Measurements from ENCODE around the gene RPAP3. TPM values are rescaled to one million over a fixed set of nuclear protein-coding genes. Genes with fewer than 3 reads are reported as not detected.

The RPAP3 gene
- total RNA-seq, 3 donors from 2014 or later: 11.4 to 25.0 (median 18.7) TPM

- Histone ChIP-seq H3K27ac (peak overlapping the region in 1 of 2 donors; percentile 19), H3K4me1 (peaks cover 0 to 9% of the 10 kb centered on the region in 2 donors), H3K27me3 (no peaks in the 10 kb centered on the region), H3K36me3 (no peaks in the 10 kb centered on the region), H3K4me3 (no peak overlapping the region), H3K9me3 (no peaks in the 10 kb centered on the region)
- TF ChIP-seq POLR2AphosphoS5 (IDR thresholded peaks at IDR 0.05): no peak
- no peak for TF ChIP-seq POLR2A (IDR thresholded peaks at IDR 0.05)
- TF ChIP-seq CTCF (IDR thresholded peaks at IDR 0.05): no peak
- no peak for DNase-seq (ENCODE audit: low spot score in 2 of 2)
- intact Hi-C loops (cut with DNase I; ENCODE audit: low total_unique reads): no loop called here
Observed at GRCh38 chr12:47746073-47746472, 40.2 kb upstream of the RPAP3 start.

GRCh38 chr12:47745485-47746041, 39.7 kb upstream of the RPAP3 start:
- Histone ChIP-seq H3K4me3 (no peak overlapping the region), H3K27me3 (no peaks in the 10 kb centered on the region), H3K27ac (no peak overlapping the region), H3K9me3 (no peaks in the 10 kb centered on the region), H3K36me3 (no peaks in the 10 kb centered on the region), H3K4me1 (peaks cover 0 to 9% of the 10 kb centered on the region in 2 donors)
- no peak for DNase-seq (ENCODE audit: low spot score in 2 of 2)
- intact Hi-C loops (cut with DNase I; ENCODE audit: low total_unique reads): no loop called here
- no peak for TF ChIP-seq POLR2A (IDR thresholded peaks at IDR 0.05)

GRCh38 chr12:47744778-47745436, 39.1 kb upstream of the RPAP3 start:
- TF ChIP-seq CTCF (IDR thresholded peaks at IDR 0.05) (no peak), POLR2AphosphoS5 (IDR thresholded peaks at IDR 0.05) (no peak), POLR2A (IDR thresholded peaks at IDR 0.05) (no peak)
- H3K4me1 ChIP-seq: peaks cover 0 to 9% of the 10 kb centered on the region in 2 donors
- H3K4me3 ChIP-seq: no peak overlapping the region
- no peak for DNase-seq (ENCODE audit: low spot score in 2 of 2)
- intact Hi-C loops (cut with DNase I; ENCODE audit: low total_unique reads): loop anchor here (5.0 kb wide), 1 partner anchor 37 kb away; no protein-coding TSS in a partner anchor
- H3K9me3 ChIP-seq: no peaks in the 10 kb centered on the region
- H3K27ac ChIP-seq: no peak overlapping the region
- no peaks in the 10 kb centered on the region for H3K27me3 ChIP-seq
- no peaks in the 10 kb centered on the region for H3K36me3 ChIP-seq

- peak overlapping the region in 1 of 2 donors; percentile 12 for H3K27ac ChIP-seq
- TF ChIP-seq POLR2AphosphoS5 (IDR thresholded peaks at IDR 0.05) (peak in 1 of 3 donors; percentile 21), CTCF (IDR thresholded peaks at IDR 0.05) (peak; percentile 68 to 89 (median 80)), POLR2A (IDR thresholded peaks at IDR 0.05) (no peak)
- H3K27me3 ChIP-seq: no peaks in the 10 kb centered on the region
- peak; percentile 82 to 86 for DNase-seq (ENCODE audit: low spot score in 2 of 2)
- peaks cover 0 to 9% of the 10 kb centered on the region in 2 donors for H3K4me1 ChIP-seq
- no peaks in the 10 kb centered on the region for H3K36me3 ChIP-seq
- H3K9me3 ChIP-seq: no peaks in the 10 kb centered on the region
- intact Hi-C loops (cut with DNase I; ENCODE audit: low total_unique reads): loop anchor here (5.0 kb wide), 1 partner anchor 38 kb away; no protein-coding TSS in a partner anchor
- no peak overlapping the region for H3K4me3 ChIP-seq
Observed at GRCh38 chr12:47744005-47744651, 38.3 kb upstream of the RPAP3 start.

- DNase-seq (ENCODE audit: low spot score in 2 of 2): no peak
- H3K36me3 ChIP-seq: no peaks in the 10 kb centered on the region
- no peaks in the 10 kb centered on the region for H3K27me3 ChIP-seq
- intact Hi-C loops (cut with DNase I; ENCODE audit: low total_unique reads): loop anchor here (5.0 kb wide), 1 partner anchor 39 kb away; no protein-coding TSS in a partner anchor
- TF ChIP-seq POLR2AphosphoS5 (IDR thresholded peaks at IDR 0.05) (no peak), POLR2A (IDR thresholded peaks at IDR 0.05) (no peak), CTCF (IDR thresholded peaks at IDR 0.05) (no peak)
- H3K27ac ChIP-seq: peak overlapping the region in 1 of 2 donors; percentile 12
- H3K4me3 ChIP-seq: no peak overlapping the region
- H3K4me1 ChIP-seq: peaks cover 0 to 9% of the 10 kb centered on the region in 2 donors
- H3K9me3 ChIP-seq: no peaks in the 10 kb centered on the region
Observed at GRCh38 chr12:47743311-47743860, 37.6 kb upstream of the RPAP3 start.
